GM12878 (cell line): ENCODE data around the gene TBL3. TPM values are rescaled to one million over a fixed set of nuclear protein-coding genes. Genes with fewer than 3 reads are reported as not detected.

ENCODE experiments used
- ATAC-seq: fragments of 200-7000 bp; cut with Tn5 transposase; 3 replicates; pipeline ENCODE4 v1.9.1; 2020; ENCODE audit warnings: mild to moderate bottlenecking, moderate library complexity
- BruUV-seq: library from RNA; stranded (reverse); fragments of 400-500 nt; replicated peaks from 2 replicates; lab custom pipeline; 2021; lab: Mats Ljungman, UMichigan
- CTCF ChIA-PET: fragments of 300-600 bp; sonication (Branson Sonifier 250); formaldehyde crosslinking; extraction: SDS; loops from one replicate; lab custom pipeline; 2021; ENCODE audit warnings: inconsistent platforms; lab: Yijun Ruan, JAX
- POLR2A ChIA-PET: fragments of 350-600 bp; formaldehyde crosslinking; extraction: SDS; loops from one replicate; lab custom pipeline; 2021; ENCODE audit warnings: inconsistent platforms; lab: Charles Lee
- RAD21 ChIA-PET: fragments of 300-600 bp; sonication (Branson Sonifier 250); formaldehyde crosslinking; loops from one replicate; lab custom pipeline; 2023; ENCODE audit warnings: antibody characterized with exemption; ENCODE audit not compliant: unreplicated experiment; lab: Charles Lee
- SMC1A ChIA-PET: fragments of 300-600 bp; sonication (Branson Sonifier 250); formaldehyde crosslinking; loops from one replicate; lab custom pipeline; 2023; ENCODE audit not compliant: unreplicated experiment, uncharacterized antibody; lab: Charles Lee
- DNase-seq: peaks from one replicate; pipeline ENCODE4 v3.0.0-alpha.2; 2011; ENCODE audit warnings: low read depth, low spot score
- FAIRE-seq: peaks from 3 replicates; lab custom pipeline; 2011; peaks lifted over from hg19 to GRCh38; lab: Jason Lieb, UNC
- H2AFZ ChIP-seq: 2 replicates; pipeline ENCODE4 v1.6.0; 2011; ENCODE audit warnings: low read depth, low read length, control low read depth; ENCODE audit not compliant: control insufficient read depth
- H3K27ac ChIP-seq: 2 replicates; pipeline ENCODE4 v1.5.1; 2011; ENCODE audit warnings: control low read depth; ENCODE audit not compliant: control insufficient read depth, insufficient read depth
- H3K27me3 ChIP-seq, 2 experiments: replicated peaks in 1 of 2; 2 replicates each; pipeline versions ENCODE4 v1.6.0 to v1.6.1; 2011; ENCODE audit warnings: low read length in 1 of 2; ENCODE audit not compliant: control insufficient read depth in 2 of 2, insufficient read depth in 2 of 2
- H3K36me3 ChIP-seq, 2 experiments: 2 replicates each; pipeline ENCODE4 v1.5.1; 2011; ENCODE audit warnings: low read length in 1 of 2; ENCODE audit not compliant: control insufficient read depth in 2 of 2, insufficient read depth in 2 of 2
- H3K4me1 ChIP-seq: 2 replicates; pipeline ENCODE4 v1.6.1; 2011; ENCODE audit warnings: mild to moderate bottlenecking, low read length, moderate library complexity, mixed read lengths; ENCODE audit not compliant: control insufficient read depth, insufficient read depth
- H3K4me2 ChIP-seq: 2 replicates; pipeline ENCODE4 v1.6.0; 2011; ENCODE audit warnings: control low read depth; ENCODE audit not compliant: control insufficient read depth, insufficient read depth
- H3K4me3 ChIP-seq: fragments of 200-600 bp; sonication (generic); 2 replicates; pipeline ENCODE4 v1.5.1; 2016
- H3K79me2 ChIP-seq: 2 replicates; pipeline ENCODE4 v1.6.0; 2011; ENCODE audit warnings: low read length; ENCODE audit not compliant: control insufficient read depth, insufficient read depth
- H3K9ac ChIP-seq: 2 replicates; pipeline ENCODE4 v1.8.0; 2011; ENCODE audit warnings: low read length, control low read depth, mixed read lengths; ENCODE audit not compliant: control insufficient read depth, insufficient read depth
- H3K9me3 ChIP-seq: replicated peaks from 3 replicates; pipeline ENCODE4 v1.5.1; 2011; ENCODE audit warnings: mild to moderate bottlenecking, low read length; ENCODE audit not compliant: control insufficient read depth, insufficient read depth
- H4K20me1 ChIP-seq: 2 replicates; pipeline ENCODE4 v1.6.0; 2011; ENCODE audit not compliant: control insufficient read depth, insufficient read depth
- CEBPB ChIP-seq, 2 experiments: fragments of 150-350 bp in 1 of 2; IDR thresholded peaks; 2 replicates each; pipeline ENCODE4 v1.6.1; 2012 to 2014; ENCODE audit warnings: low read depth in 2 of 2, low read length in 2 of 2, borderline replicate concordance in 1 of 2, inconsistent platforms in 1 of 2
- CREB1 ChIP-seq: IDR thresholded peaks from 2 replicates; pipeline ENCODE4 v1.6.1; 2012; ENCODE audit warnings: low read depth, mild to moderate bottlenecking, inconsistent platforms
- EED ChIP-seq: sonication (generic); IDR thresholded peaks from 2 replicates; pipeline ENCODE4 v1.6.1; 2016; ENCODE audit warnings: antibody characterized with exemption, low read depth
- FOS ChIP-seq: IDR thresholded peaks from 3 replicates; pipeline ENCODE4 v1.6.1; 2011; ENCODE audit warnings: borderline replicate concordance; ENCODE audit not compliant: insufficient read length; ENCODE audit errors: extremely low read depth
- HCFC1 ChIP-seq: fragments of 150-350 bp; IDR thresholded peaks from 2 replicates; pipeline ENCODE4 v1.6.1; 2014; ENCODE audit warnings: low read length
- HDGF ChIP-seq: fragments of 450-650 bp; IDR thresholded peaks from 2 replicates; pipeline ENCODE4 v1.6.1; 2016; ENCODE audit warnings: antibody characterized with exemption
- IRF4 ChIP-seq: IDR thresholded peaks from 2 replicates; pipeline ENCODE4 v1.6.1; 2011; ENCODE audit warnings: low read depth, low read length
- LARP7 ChIP-seq: fragments of 450-650 bp; IDR thresholded peaks from 2 replicates; pipeline ENCODE4 v1.6.1; 2017; ENCODE audit warnings: mild to moderate bottlenecking
- MTA3 ChIP-seq: IDR thresholded peaks from 2 replicates; pipeline ENCODE4 v1.6.1; 2012; ENCODE audit warnings: low read length, inconsistent platforms, borderline replicate concordance
- NR2F1 ChIP-seq: fragments of 450-650 bp; conservative IDR thresholded peaks from 2 replicates; pipeline ENCODE4 v1.6.1; 2017; ENCODE audit warnings: mild to moderate bottlenecking
- POLR2A ChIP-seq: IDR thresholded peaks from 2 replicates; pipeline ENCODE4 v1.6.1; 2011; ENCODE audit warnings: low read depth, mild to moderate bottlenecking, low read length
- SMAD1 ChIP-seq: fragments of 450-650 bp; IDR thresholded peaks from 2 replicates; pipeline ENCODE4 v1.6.1; 2018; ENCODE audit warnings: mild to moderate bottlenecking, low read depth; ENCODE audit not compliant: partially characterized antibody
- SMARCA5 ChIP-seq: fragments of 450-650 bp; IDR thresholded peaks from 2 replicates; pipeline ENCODE4 v1.6.1; 2017; ENCODE audit warnings: mild to moderate bottlenecking
- SRF ChIP-seq, 2 experiments: IDR thresholded peaks; 2 replicates each; pipeline ENCODE4 v1.6.1; 2011; ENCODE audit warnings: low read depth in 2 of 2, low read length in 2 of 2, mild to moderate bottlenecking in 1 of 2, moderate library complexity in 1 of 2
- SUZ12 ChIP-seq: fragments of 200-600 bp; sonication (generic); IDR thresholded peaks from one replicate; pipeline ENCODE4 v1.6.1; 2018; ENCODE audit warnings: antibody characterized with exemption, mild to moderate bottlenecking; ENCODE audit not compliant: unreplicated experiment
- ZNF384 ChIP-seq: IDR thresholded peaks from 2 replicates; pipeline ENCODE4 v1.6.1; 2012; ENCODE audit warnings: low read depth, mild to moderate bottlenecking, low read length, improper control_type of control experiment, borderline replicate concordance
- WGBS: methylation state at CpG from one replicate; pipeline ENCODE4 v1.1.6; 2016; ENCODE audit warnings: low lambda C conversion rate; ENCODE audit not compliant: insufficient replicate concordance, insufficient coverage; ENCODE audit errors: missing lambda C conversion rate; 5-methylcytosine and 5-hydroxymethylcytosine counted together
- in situ Hi-C: fragments of 300-500 bp; cut with MboI; formaldehyde crosslinking; loops from 9 replicates; pipeline ENCODE4 v1.14.3; 2018; ENCODE audit warnings: mixed read lengths
- intact Hi-C: fragments of 100-400 bp; cut with micrococcal nuclease; formaldehyde crosslinking; loops from one replicate; pipeline ENCODE4 v1.14.2; 2022; ENCODE audit not compliant: unreplicated experiment
- polyA plus RNA-seq, 11 experiments: library from polyadenylated mRNA; depleted of rRNA in 4 of 11; unstranded in 6 of 11; stranded (reverse) in 5 of 11; fragments of >200 nt; fragmentation: Nextera tagmentation in 4 of 11; fragmentation: Illumina TruSeq in 1 of 11; extraction: Ambion mirVana in 4 of 11; extraction: Trizol in 1 of 11; gene quantifications; 1 replicate in 1 of 11; 2 replicates in 10 of 11; pipeline versions ENCODE4 v1.2.1 to v1.2.3, GENCODE V29; 2011 to 2016; ENCODE audit warnings: inconsistent platforms in 2 of 11, missing spikeins in 2 of 11, low read depth in 1 of 11
- total RNA-seq, 4 experiments: library from RNA; depleted of rRNA in 3 of 4; stranded (reverse); fragments of >200 nt in 3 of 4; fragmentation: Illumina TruSeq in 1 of 4; extraction: Trizol in 1 of 4; gene quantifications; 2 replicates each; pipeline versions ENCODE4 v1.2.1 to v1.2.3, GENCODE V29; 2013 to 2021
- TF ChIP-seq, protein P1 (sequence below): IDR thresholded peaks from 2 replicates; pipeline ENCODE4 v1.6.1; 2012; ENCODE audit warnings: low read length, inconsistent platforms

Gene TBL3
- total and polyA plus RNA-seq, 10 of the 15 experiments (the other 5 are each of a cell fraction or from before 2014, with no cell fraction given) = 1.2 to 101 (median 34.2) TPM

DNA sequence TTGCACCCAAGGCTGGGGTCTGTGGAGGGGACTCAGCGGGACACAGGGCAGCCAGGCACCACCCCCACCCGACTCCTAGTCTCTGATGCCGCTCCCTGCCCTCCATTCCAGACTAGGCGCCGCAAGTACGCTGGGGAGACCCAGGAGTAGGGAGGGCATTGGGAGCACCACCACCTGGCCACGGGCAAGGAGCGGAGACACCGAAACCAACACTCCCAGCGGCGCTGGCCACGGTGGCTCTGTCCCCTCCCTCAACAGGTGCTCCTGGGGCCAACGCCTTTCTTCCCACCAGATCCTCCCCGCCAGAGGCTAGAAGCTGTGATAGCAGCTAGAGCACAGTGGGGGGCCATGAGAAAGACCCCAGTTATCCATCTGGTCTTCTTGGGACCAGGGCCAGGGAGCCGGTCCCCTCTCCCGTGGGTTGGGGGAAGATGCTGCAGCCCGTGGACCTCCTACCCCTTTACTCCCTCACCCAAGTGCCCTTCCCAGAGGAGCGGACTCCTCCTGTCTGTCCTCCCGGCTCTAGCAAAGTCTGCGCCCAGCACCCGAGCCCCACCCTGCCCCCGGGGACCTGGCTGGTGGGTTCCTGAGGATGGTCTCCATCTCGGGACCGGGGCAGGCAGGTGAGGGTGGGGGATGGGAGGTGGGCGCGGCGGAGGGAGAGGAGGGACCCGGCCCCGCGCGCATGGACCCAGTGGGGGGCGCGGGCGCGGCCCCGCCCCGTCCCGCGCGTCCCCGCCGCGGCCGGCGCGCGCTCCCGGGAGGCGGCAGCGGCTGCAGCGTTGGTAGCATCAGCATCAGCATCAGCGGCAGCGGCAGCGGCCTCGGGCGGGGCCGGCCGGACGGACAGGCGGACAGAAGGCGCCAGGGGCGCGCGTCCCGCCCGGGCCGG, 17.6 kb downstream of the TBL3 start, which contains the start of gene SYNGR3:
TSS of gene SYNGR3 (plus strand) at position 762 of the 892 bp plus-strand sequence. CDS start 133 bp downstream, outside the sequence.
- DNase-seq = no peak
- Histone ChIP-seq H3K9me3 (peaks cover 1% of the 10 kb centered on the region; the same call in 1 of the 3 replicates), H3K27me3 (no peaks in the 10 kb centered on the region), H3K36me3 (peaks cover 5 to 6% of the 10 kb centered on the region in 2 experiments; a peak in 3 of 4 replicates), H3K4me3 (peak within 1 kb of the TSS; percentile 65), H2AFZ (peak within 1 kb of the TSS; percentile 13), H3K27ac (peak within 1 kb of the TSS; percentile 39; the same call in 1 of the 2 replicates), H3K4me2 (peak within 1 kb of the TSS; percentile 98), H3K4me1 (peaks cover 42% of the 10 kb centered on the region), H3K79me2 (no peaks in the 10 kb centered on the region; the same call in none of the 2 replicates), H3K9ac (peak within 1 kb of the TSS; percentile 27), H4K20me1 (no peaks in the 10 kb centered on the region)
- ATAC-seq = peak; percentile 2; the same call in 1 of the 3 replicates
- no TSS peak for BruUV-seq
- CTCF ChIA-PET = interaction anchor here (1.0 kb wide), 1 partner anchor 14 kb away, joined by 3 read pairs; no protein-coding TSS in a partner anchor
- WGBS = 15% methylated on average over 57 of the region's 67 CpGs
- no peak for FAIRE-seq
- intact Hi-C loops = no loop called here
- SMC1A ChIA-PET = no interaction called here
- in situ Hi-C loops = no loop called here
- TF ChIP-seq POLR2A (peak; percentile 13; the same call in 1 of the 2 replicates), SMARCA5 (no peak)
- POLR2A ChIA-PET = interaction anchor here (1.9 to 2.9 kb wide), 2 partner anchors 28 to 48 kb away, joined by 6 to 13 read pairs; no protein-coding TSS in a partner anchor
- RAD21 ChIA-PET = no interaction called here

GRCh38 chr16:1990101-1990350, 18.2 kb downstream of the TBL3 start:
- RAD21 ChIA-PET = interaction anchor here (1.3 kb wide), 1 partner anchor 150 kb away, joined by 7 read pairs; no protein-coding TSS in a partner anchor
- TF ChIP-seq LARP7 (no peak), NR2F1 (no peak), HCFC1 (no peak), SMAD1 (no peak), EED (no peak), ZNF384 (no peak), MTA3 (no peak), CREB1 (no peak), IRF4 (no peak), FOS (no peak), SRF (IDR thresholded peaks at IDR 0.05; ENCODE audit: low read depth in 2 of 2, low read length in 2 of 2) (no peak), HDGF (no peak), CEBPB (IDR thresholded peaks at IDR 0.05; ENCODE audit: borderline replicate concordance in 1 of 2, low read depth in 2 of 2, low read length in 2 of 2) (no peak), SUZ12 (no peak)
- TF ChIP-seq, protein P1, sequence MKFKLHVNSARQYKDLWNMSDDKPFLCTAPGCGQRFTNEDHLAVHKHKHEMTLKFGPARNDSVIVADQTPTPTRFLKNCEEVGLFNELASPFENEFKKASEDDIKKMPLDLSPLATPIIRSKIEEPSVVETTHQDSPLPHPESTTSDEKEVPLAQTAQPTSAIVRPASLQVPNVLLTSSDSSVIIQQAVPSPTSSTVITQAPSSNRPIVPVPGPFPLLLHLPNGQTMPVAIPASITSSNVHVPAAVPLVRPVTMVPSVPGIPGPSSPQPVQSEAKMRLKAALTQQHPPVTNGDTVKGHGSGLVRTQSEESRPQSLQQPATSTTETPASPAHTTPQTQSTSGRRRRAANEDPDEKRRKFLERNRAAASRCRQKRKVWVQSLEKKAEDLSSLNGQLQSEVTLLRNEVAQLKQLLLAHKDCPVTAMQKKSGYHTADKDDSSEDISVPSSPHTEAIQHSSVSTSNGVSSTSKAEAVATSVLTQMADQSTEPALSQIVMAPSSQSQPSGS = no peak

More at GRCh38 chr16:1990101-1990350, 18.2 kb downstream of the TBL3 start:
- H3K4me2 ChIP-seq = peak overlapping the region; percentile 98; the same call in 1 of the 2 replicates
- peak overlapping the region; percentile 65 for H3K4me3 ChIP-seq
- no peak overlapping the region for H3K27ac ChIP-seq
- intact Hi-C loops (no loop called here), in situ Hi-C loops (no loop called here)
- H3K9me3 ChIP-seq = peaks cover 1% of the 10 kb centered on the region; the same call in 1 of the 3 replicates
- no peak for ATAC-seq
- no peaks in the 10 kb centered on the region for H4K20me1 ChIP-seq
- no peaks in the 10 kb centered on the region for H3K27me3 ChIP-seq
- H3K4me1 ChIP-seq = peaks cover 38% of the 10 kb centered on the region
- SMC1A ChIA-PET = no interaction called here
- no TSS peak for BruUV-seq
- POLR2A ChIA-PET = interaction anchor here (2.2 to 3.3 kb wide), 4 partner anchors 8 to 29 kb away, joined by 13 to 18 read pairs (median 14); partner anchors contain the start of genes NOXO1, RPS2 and TBL3
- DNase-seq = no peak
- no peak overlapping the region for H3K9ac ChIP-seq
- H3K79me2 ChIP-seq = no peaks in the 10 kb centered on the region; the same call in none of the 2 replicates
- 0% methylated on average over 14 of the region's 25 CpGs for WGBS
- FAIRE-seq = no peak
- no peak overlapping the region for H2AFZ ChIP-seq
- CTCF ChIA-PET = interaction anchor here (6.5 kb wide), 1 partner anchor 13 kb away, joined by 54 read pairs; no protein-coding TSS in a partner anchor
- peaks cover 5 to 6% of the 10 kb centered on the region in 2 experiments; a peak in 3 of 4 replicates for H3K36me3 ChIP-seq
